K562 (cell line): ENCODE data around the gene TMEM116. TPM values are rescaled to one million over a fixed set of nuclear protein-coding genes. Genes with fewer than 3 reads are reported as not detected.

ENCODE experiments used
- BRCA1 ChIP-seq, 2 experiments: fragments of 450-650 bp in 1 of 2; sonication (generic) in 1 of 2; formaldehyde crosslinking in 1 of 2; IDR thresholded peaks; 2 replicates each; pipeline versions ENCODE4 v1.5.0 to v1.6.1; 2017 to 2020; ENCODE audit warnings: mild to moderate bottlenecking in 1 of 2, missing genetic modification reagents in 1 of 2
- CBFA2T2 ChIP-seq: fragments of 450-650 bp; conservative IDR thresholded peaks from 2 replicates; pipeline ENCODE4 v1.6.1; 2017; ENCODE audit warnings: mild to moderate bottlenecking
- COPS2 ChIP-seq: fragments of 450-650 bp; conservative IDR thresholded peaks from 2 replicates; pipeline ENCODE4 v1.6.1; 2016; ENCODE audit warnings: mild to moderate bottlenecking, moderate library complexity
- GMEB1 ChIP-seq: fragments of 250-450 bp; sonication (Bioruptor Pico); IDR thresholded peaks from 2 replicates; pipeline ENCODE4 v1.4.0; 2020; ENCODE audit warnings: mild to moderate bottlenecking
- HDAC1 ChIP-seq, 2 experiments: fragments of 450-650 bp; IDR thresholded peaks; 2 replicates each; pipeline ENCODE4 v1.6.1; 2016 to 2017; ENCODE audit warnings: inconsistent platforms in 1 of 2, mild to moderate bottlenecking in 1 of 2, moderate library complexity in 1 of 2
- IRF1 ChIP-seq: sonication (generic); formaldehyde crosslinking; IDR thresholded peaks from 2 replicates; pipeline ENCODE4 v1.8.0; 2022; ENCODE audit warnings: missing genetic modification reagents, mild to moderate bottlenecking, borderline replicate concordance
- KDM5B ChIP-seq: fragments of 200-600 bp; sonication (generic); IDR thresholded peaks from 2 replicates; pipeline ENCODE4 v1.6.1; 2012; ENCODE audit warnings: low read depth, mild to moderate bottlenecking, moderate library complexity, low read length, control low read depth, inconsistent platforms; ENCODE audit not compliant: insufficient replicate concordance
- KLF13 ChIP-seq: fragments of 450-650 bp; IDR thresholded peaks from 2 replicates; pipeline ENCODE4 v1.6.1; 2016; ENCODE audit warnings: missing genetic modification characterization, low read depth, mild to moderate bottlenecking, missing compliant biosample characterization, moderate library complexity, borderline replicate concordance
- MEF2D ChIP-seq: conservative IDR thresholded peaks from 2 replicates; pipeline ENCODE4 v1.6.1; 2016; ENCODE audit warnings: low read depth, missing genetic modification characterization, missing compliant biosample characterization
- NFATC3 ChIP-seq: fragments of 450-650 bp; IDR thresholded peaks from 2 replicates; pipeline ENCODE4 v1.6.1; 2017; ENCODE audit warnings: mild to moderate bottlenecking
- NFYB ChIP-seq: IDR thresholded peaks from 2 replicates; pipeline ENCODE4 v1.6.1; 2011; ENCODE audit warnings: mild to moderate bottlenecking, moderate library complexity; ENCODE audit not compliant: insufficient read length; ENCODE audit errors: extremely low read depth
- PHB ChIP-seq: fragments of 250-450 bp; sonication (Bioruptor Pico); IDR thresholded peaks from 2 replicates; pipeline ENCODE4 v1.5.0; 2021
- RBM34 ChIP-seq: fragments of 200-400 bp; formaldehyde crosslinking; IDR thresholded peaks from 2 replicates; pipeline ENCODE4 v1.6.1; 2018; ENCODE audit warnings: low read length, borderline replicate concordance; ENCODE audit not compliant: insufficient read depth
- ZBTB17 ChIP-seq: fragments of 450-650 bp; formaldehyde crosslinking; IDR thresholded peaks from 2 replicates; pipeline ENCODE4 v1.4.0; 2020; ENCODE audit warnings: mild to moderate bottlenecking
- ZNF12 ChIP-seq: sonication (generic); formaldehyde crosslinking; IDR thresholded peaks from 2 replicates; pipeline ENCODE4 v1.4.0; 2020; ENCODE audit warnings: mild to moderate bottlenecking, missing genetic modification reagents
- ZNF143 ChIP-seq: sonication (generic); formaldehyde crosslinking; IDR thresholded peaks from 2 replicates; pipeline ENCODE4 v1.9.0; 2022; ENCODE audit warnings: mild to moderate bottlenecking, missing genetic modification reagents
- ZNF449 ChIP-seq: fragments of 250-450 bp; sonication (Bioruptor Pico); IDR thresholded peaks from 2 replicates; pipeline ENCODE4 v1.8.0; 2022; ENCODE audit warnings: moderate library complexity, mild to moderate bottlenecking, inconsistent platforms
- ZNF740 ChIP-seq, 3 experiments: fragments of 200-800 bp in 1 of 3; sonication (Bioruptor generic) in 1 of 3; sonication (generic) in 1 of 3; formaldehyde crosslinking in 1 of 3; IDR thresholded peaks; 2 replicates each; pipeline versions ENCODE4 v1.6.1 to v1.8.0; 2016 to 2022; ENCODE audit warnings: mild to moderate bottlenecking in 2 of 3, missing compliant biosample characterization in 2 of 3, missing genetic modification characterization in 2 of 3, missing genetic modification reagents in 1 of 3
- ZNF79 ChIP-seq: fragments of 250-450 bp; sonication (Bioruptor Pico); IDR thresholded peaks from 2 replicates; pipeline ENCODE4 v1.4.0; 2020; ENCODE audit warnings: low read depth, mild to moderate bottlenecking, moderate library complexity
- polyA plus RNA-seq, 8 experiments: library from polyadenylated mRNA; depleted of rRNA in 4 of 8; stranded (reverse) in 5 of 8; unstranded in 3 of 8; fragments of >200 nt; fragmentation: Nextera tagmentation in 2 of 8; fragmentation: Illumina TruSeq in 1 of 8; extraction: Ambion mirVana in 2 of 8; extraction: Trizol in 1 of 8; gene quantifications; 2 replicates each; pipeline versions ENCODE4 v1.2.1 to v1.2.3, GENCODE V29; 2011 to 2014; ENCODE audit warnings: inconsistent platforms in 1 of 8, missing spikeins in 1 of 8
- total RNA-seq, 7 experiments: library from RNA; depleted of rRNA in 6 of 7; stranded (reverse); fragments of >200 nt in 6 of 7; fragmentation: Illumina TruSeq in 2 of 7; extraction: Trizol in 2 of 7; gene quantifications; 2 replicates each; pipeline versions ENCODE4 v1.2.1 to v1.2.3, GENCODE V29; 2011 to 2021; ENCODE audit warnings: low replicate concordance in 1 of 7
- TF ChIP-seq, protein P1 (sequence below), 2 experiments: fragments of 450-650 bp; IDR thresholded peaks; 2 replicates each; pipeline ENCODE4 v1.6.1; 2016

Gene TMEM116
- total and polyA plus RNA-seq, 9 of the 15 experiments (the other 6 are each of a cell fraction or from before 2014, with no cell fraction given) = 5.2 to 78.6 (median 13.9) TPM

GRCh38 chr12:111993292-111994150 is 19.4 kb downstream of the TMEM116 start (continued):
- no peak for TF ChIP-seq IRF1 (CRISPR knock-in tag)
- no peak for TF ChIP-seq COPS2
- TF ChIP-seq BRCA1 (IDR thresholded peaks at IDR 0.05) = no peak
- no peak for TF ChIP-seq BRCA1 (CRISPR knock-in tag; IDR thresholded peaks at IDR 0.05)
- TF ChIP-seq ZNF143 = no peak
- no peak for TF ChIP-seq KDM5B
- no peak for TF ChIP-seq ZNF449 (CRISPR knock-in tag)
- TF ChIP-seq ZNF79 (CRISPR knock-in tag) = no peak
- no peak for TF ChIP-seq ZNF740 (CRISPR knock-in tag; IDR thresholded peaks at IDR 0.05)
- TF ChIP-seq ZNF740 (tag; IDR thresholded peaks at IDR 0.05) = no peak
- no peak for TF ChIP-seq HDAC1 (IDR thresholded peaks at IDR 0.05)
- TF ChIP-seq ZBTB17 (CRISPR knock-in tag) = peak; percentile 90
- no peak for TF ChIP-seq NFATC3
- no peak for TF ChIP-seq ZNF12 (CRISPR knock-in tag)
- no peak for TF ChIP-seq NFYB
- TF ChIP-seq, protein P1, sequence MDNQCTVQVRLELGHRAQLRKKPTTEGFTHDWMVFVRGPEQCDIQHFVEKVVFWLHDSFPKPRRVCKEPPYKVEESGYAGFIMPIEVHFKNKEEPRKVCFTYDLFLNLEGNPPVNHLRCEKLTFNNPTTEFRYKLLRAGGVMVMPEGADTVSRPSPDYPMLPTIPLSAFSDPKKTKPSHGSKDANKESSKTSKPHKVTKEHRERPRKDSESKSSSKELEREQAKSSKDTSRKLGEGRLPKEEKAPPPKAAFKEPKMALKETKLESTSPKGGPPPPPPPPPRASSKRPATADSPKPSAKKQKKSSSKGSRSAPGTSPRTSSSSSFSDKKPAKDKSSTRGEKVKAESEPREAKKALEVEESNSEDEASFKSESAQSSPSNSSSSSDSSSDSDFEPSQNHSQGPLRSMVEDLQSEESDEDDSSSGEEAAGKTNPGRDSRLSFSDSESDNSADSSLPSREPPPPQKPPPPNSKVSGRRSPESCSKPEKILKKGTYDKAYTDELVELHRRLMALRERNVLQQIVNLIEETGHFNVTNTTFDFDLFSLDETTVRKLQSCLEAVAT (IDR thresholded peaks at IDR 0.05) = peak in 1 of 2 experiments; percentile 77; a peak in 1 of 4 replicates
- TF ChIP-seq PHB (CRISPR knock-in tag) = no peak
- no peak for TF ChIP-seq KLF13 (tag)
- TF ChIP-seq CBFA2T2 = no peak
- no peak for TF ChIP-seq MEF2D (tag)
- no peak for TF ChIP-seq GMEB1
- no peak for TF ChIP-seq RBM34
